SK-N-SH (cell line): ENCODE data around the gene STK32A. TPM values are rescaled to one million over a fixed set of nuclear protein-coding genes. Genes with fewer than 3 reads are reported as not detected.

Source experiments
- CTCF ChIA-PET: fragments of 300-600, 350-600 bp; formaldehyde crosslinking; extraction: SDS; loops from one replicate; lab custom pipeline; 2021; lab: Yijun Ruan, JAX
- POLR2A ChIA-PET: fragments of 350-600 bp; sonication (Branson Sonifier 250); formaldehyde crosslinking; extraction: SDS; loops from one replicate; lab custom pipeline; 2020; ENCODE audit warnings: antibody characterized with exemption, inconsistent platforms; lab: Yijun Ruan, JAX
- DNase-seq: peaks from one replicate; pipeline ENCODE4 v3.0.0; 2012
- H2AFZ ChIP-seq: fragments of 200-600 bp; sonication (generic); 2 replicates; pipeline ENCODE4 v1.8.1; 2016; ENCODE audit warnings: antibody characterized with exemption, mild to moderate bottlenecking, low read depth
- H3F3A ChIP-seq: fragments of 200-600 bp; sonication (generic); replicated peaks from 2 replicates; pipeline ENCODE3; 2016; ENCODE audit warnings: antibody characterized with exemption, mild to moderate bottlenecking; ENCODE audit not compliant: insufficient read depth
- H3K27ac ChIP-seq, 2 experiments: fragments of 200-500 bp in 1 of 2; fragments of 200-600 bp in 1 of 2; sonication (Bioruptor generic) in 1 of 2; sonication (generic), shearing (Covaris generic) in 1 of 2; 2 replicates each; pipeline versions ENCODE4 v1.5.1 to v1.6.1; 2014 to 2016; ENCODE audit warnings: low read depth in 2 of 2, inconsistent platforms in 1 of 2, low read length in 1 of 2, mild to moderate bottlenecking in 1 of 2, mixed read lengths in 1 of 2
- H3K27me3 ChIP-seq: fragments of 200-600 bp; sonication (generic), shearing (Covaris generic); 2 replicates; pipeline ENCODE4 v1.6.1; 2016; ENCODE audit warnings: mixed run types; ENCODE audit not compliant: insufficient read depth
- H3K36me3 ChIP-seq, 2 experiments: fragments of 200-500 bp in 1 of 2; fragments of 200-600 bp in 1 of 2; sonication (Bioruptor generic) in 1 of 2; sonication (generic) in 1 of 2; replicated peaks in 1 of 2; 2 replicates each; pipeline versions ENCODE3 to v1.5.1; 2014 to 2016; ENCODE audit warnings: low read length in 1 of 2, mild to moderate bottlenecking in 1 of 2; ENCODE audit not compliant: insufficient read depth in 2 of 2, control insufficient read depth in 1 of 2
- H3K4me1 ChIP-seq, 2 experiments: fragments of 200-500 bp in 1 of 2; fragments of 200-600 bp in 1 of 2; sonication (Bioruptor generic) in 1 of 2; sonication (generic), shearing (Covaris generic) in 1 of 2; 2 replicates each; pipeline versions ENCODE4 v1.5.1 to v1.6.1; 2014 to 2016; ENCODE audit warnings: low read depth in 1 of 2, low read length in 1 of 2, mixed run types in 1 of 2; ENCODE audit not compliant: insufficient read depth in 2 of 2, control insufficient read depth in 1 of 2
- H3K4me2 ChIP-seq: fragments of 200-600 bp; sonication (generic), shearing (Covaris generic); 2 replicates; pipeline ENCODE4 v1.6.1; 2017; ENCODE audit warnings: mixed run types
- H3K4me3 ChIP-seq, 2 experiments: fragments of 200-500 bp in 1 of 2; fragments of 200-600 bp in 1 of 2; sonication (Bioruptor generic) in 1 of 2; sonication (generic), shearing (Covaris generic) in 1 of 2; 2 replicates each; pipeline versions ENCODE4 v1.5.1 to v1.8.1; 2014 to 2016; ENCODE audit warnings: low read depth in 2 of 2, inconsistent platforms in 1 of 2, low read length in 1 of 2, mild to moderate bottlenecking in 1 of 2, mixed read lengths in 1 of 2, moderate library complexity in 1 of 2
- H3K79me2 ChIP-seq: fragments of 200-600 bp; sonication (generic); 2 replicates; pipeline ENCODE4 v1.8.1; 2017; ENCODE audit warnings: mild to moderate bottlenecking; ENCODE audit not compliant: insufficient read depth
- H3K9ac ChIP-seq: fragments of 200-600 bp; sonication (generic); 2 replicates; pipeline ENCODE4 v1.6.1; 2017; ENCODE audit warnings: mixed run types
- H3K9me2 ChIP-seq: fragments of 200-600 bp; sonication (generic); 2 replicates; pipeline ENCODE4 v1.6.1; 2017; ENCODE audit warnings: mixed run types
- H3K9me3 ChIP-seq: fragments of 200-600 bp; sonication (generic); 2 replicates; pipeline ENCODE4 v1.6.1; 2017; ENCODE audit warnings: mixed run types, mild to moderate bottlenecking, moderate library complexity
- H4K20me1 ChIP-seq: fragments of 200-600 bp; sonication (generic); 2 replicates; pipeline ENCODE4 v1.6.1; 2017; ENCODE audit warnings: mild to moderate bottlenecking, mixed run types; ENCODE audit not compliant: insufficient read depth
- EP300 ChIP-seq, 2 experiments: IDR thresholded peaks; 2 replicates each; pipeline versions ENCODE4 v1.4.0 to v1.6.1; 2012; ENCODE audit warnings: borderline replicate concordance in 1 of 2, low read depth in 1 of 2, low read length in 1 of 2
- FOXM1 ChIP-seq: IDR thresholded peaks from 2 replicates; pipeline ENCODE4 v1.4.0; 2012; ENCODE audit warnings: low read depth, mild to moderate bottlenecking
- GABPA ChIP-seq: IDR thresholded peaks from 2 replicates; pipeline ENCODE4 v1.4.0; 2012; ENCODE audit warnings: low read depth, mild to moderate bottlenecking
- GATA2 ChIP-seq: sonication (generic); formaldehyde crosslinking; IDR thresholded peaks from 2 replicates; pipeline ENCODE4 v1.5.0; 2020; ENCODE audit warnings: mild to moderate bottlenecking, missing genetic modification reagents
- IRF3 ChIP-seq: fragments of 150-350 bp; IDR thresholded peaks from 2 replicates; pipeline ENCODE4 v1.6.1; 2016; ENCODE audit warnings: mild to moderate bottlenecking, low read depth, low read length
- JUND ChIP-seq: IDR thresholded peaks from 2 replicates; pipeline ENCODE4 v1.4.0; 2012
- MAX ChIP-seq: IDR thresholded peaks from 2 replicates; pipeline ENCODE4 v1.4.0; 2012; ENCODE audit warnings: low read depth
- MXI1 ChIP-seq: IDR thresholded peaks from 2 replicates; pipeline ENCODE4 v1.6.1; 2012; ENCODE audit warnings: mild to moderate bottlenecking, low read depth, low read length, improper control_type of control experiment
- RCOR1 ChIP-seq: fragments of 150-350 bp; IDR thresholded peaks from 2 replicates; pipeline ENCODE4 v1.6.1; 2017; ENCODE audit warnings: antibody characterized with exemption, low read length
- RFX5 ChIP-seq: IDR thresholded peaks from 2 replicates; pipeline ENCODE4 v1.6.1; 2012; ENCODE audit warnings: mild to moderate bottlenecking, improper control_type of control experiment, low read length
- RXRA ChIP-seq: IDR thresholded peaks from 2 replicates; pipeline ENCODE4 v1.4.0; 2012; ENCODE audit warnings: low read depth, mild to moderate bottlenecking, borderline replicate concordance
- SIN3A ChIP-seq: IDR thresholded peaks from 2 replicates; pipeline ENCODE4 v1.6.1; 2012; ENCODE audit warnings: low read depth, mild to moderate bottlenecking, low read length, moderate library complexity, borderline replicate concordance
- SMC3 ChIP-seq: IDR thresholded peaks from 2 replicates; pipeline ENCODE4 v1.6.1; 2012; ENCODE audit warnings: low read depth, low read length, improper control_type of control experiment
- TAF1 ChIP-seq: IDR thresholded peaks from 2 replicates; pipeline ENCODE4 v1.6.1; 2012; ENCODE audit warnings: low read depth, mild to moderate bottlenecking, low read length, moderate library complexity, borderline replicate concordance
- WGBS: methylation state at CpG from one replicate; pipeline ENCODE4 v1.1.6; 2017; ENCODE audit warnings: low lambda C conversion rate; 5-methylcytosine and 5-hydroxymethylcytosine counted together
- polyA plus RNA-seq, 3 experiments: library from polyadenylated mRNA; depleted of rRNA; stranded (reverse); fragments of >200 nt; gene quantifications; 2 replicates each; pipeline ENCODE4 v1.2.3, GENCODE V29; 2012
- TF ChIP-seq, protein P1 (sequence below): IDR thresholded peaks from 2 replicates; pipeline ENCODE4 v1.6.1; 2012; ENCODE audit warnings: mild to moderate bottlenecking, low read depth, low read length, moderate library complexity
- TF ChIP-seq, protein P2 (sequence below): fragments of 150-350 bp; IDR thresholded peaks from 2 replicates; pipeline ENCODE4 v1.6.1; 2017; ENCODE audit warnings: antibody characterized with exemption, low read length, low read depth, borderline replicate concordance

The STK32A gene
- polyA plus RNA-seq, 1 of the 3 experiments (the other 2 are of a cell fraction): 0.20 TPM

DNA sequence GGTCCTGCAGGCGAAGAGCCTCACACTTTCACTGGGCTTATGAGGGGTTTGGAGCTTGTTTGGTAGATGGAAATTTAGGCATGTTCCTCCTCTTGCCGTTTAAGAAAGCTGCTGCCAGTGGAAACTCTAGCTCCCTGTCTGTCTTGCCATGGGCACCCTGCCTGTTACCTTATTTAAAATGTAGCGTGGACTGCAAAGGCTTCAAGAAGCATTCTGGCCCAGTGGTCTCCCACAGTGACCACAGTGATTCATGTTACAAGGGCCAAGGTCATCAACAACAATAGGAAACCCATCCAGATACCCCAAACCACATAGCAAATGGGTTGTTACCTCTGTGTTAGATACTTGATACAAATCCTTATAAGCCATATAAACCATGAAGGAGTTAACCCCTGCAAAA lies 178.4 kb downstream of the STK32A start:
- DNase-seq: no peak
- H3F3A ChIP-seq: peaks cover under 1% of the 10 kb centered on the region

More for the DNA sequence above, 178.4 kb downstream of the STK32A start:
- no peak overlapping the region for H3K9ac ChIP-seq
- no peak overlapping the region for H3K27ac ChIP-seq
- 94% methylated on average over 3 of the region's 3 CpGs for WGBS
- no peak overlapping the region for H2AFZ ChIP-seq
- no peaks in the 10 kb centered on the region for H3K9me2 ChIP-seq
- 0 out of 2 replicates have a peak, but pooled peaks cover 4% of the 10 kb centered on the region for H3K79me2 ChIP-seq
- H3K36me3 ChIP-seq: peaks cover 64 to 83% of the 10 kb centered on the region in 2 experiments
- H3K4me1 ChIP-seq: peaks cover 0 to 25% of the 10 kb centered on the region in 2 experiments; a peak in 2 of 4 replicates
- no peak overlapping the region for H3K4me2 ChIP-seq
- ChIA-PET POLR2A (no interaction called here), CTCF (interaction anchor here (1.3 to 2.2 kb wide), 2 partner anchors 16 to 165 kb away, joined by 4 to 7 read pairs; no protein-coding TSS in a partner anchor)
- H3K9me3 ChIP-seq: no peaks in the 10 kb centered on the region
- no peak overlapping the region for H3K4me3 ChIP-seq
- peaks cover 20% of the 10 kb centered on the region; the same call in 1 of the 2 replicates for H4K20me1 ChIP-seq
- TF ChIP-seq EP300 (IDR thresholded peaks at IDR 0.05; ENCODE audit: borderline replicate concordance in 1 of 2, low read depth in 1 of 2, low read length in 1 of 2): no peak
- no peak for TF ChIP-seq GATA2 (CRISPR knock-in tag)
- TF ChIP-seq SIN3A: no peak
- no peak for TF ChIP-seq SMC3
- TF ChIP-seq GABPA: no peak
- TF ChIP-seq JUND: no peak
- TF ChIP-seq MAX: no peak
- TF ChIP-seq TAF1: no peak
- TF ChIP-seq RCOR1: no peak
- TF ChIP-seq MXI1: no peak
- no peak for TF ChIP-seq RFX5
- TF ChIP-seq IRF3: no peak
- no peak for TF ChIP-seq RXRA
- TF ChIP-seq FOXM1: no peak
- TF ChIP-seq, protein P1, sequence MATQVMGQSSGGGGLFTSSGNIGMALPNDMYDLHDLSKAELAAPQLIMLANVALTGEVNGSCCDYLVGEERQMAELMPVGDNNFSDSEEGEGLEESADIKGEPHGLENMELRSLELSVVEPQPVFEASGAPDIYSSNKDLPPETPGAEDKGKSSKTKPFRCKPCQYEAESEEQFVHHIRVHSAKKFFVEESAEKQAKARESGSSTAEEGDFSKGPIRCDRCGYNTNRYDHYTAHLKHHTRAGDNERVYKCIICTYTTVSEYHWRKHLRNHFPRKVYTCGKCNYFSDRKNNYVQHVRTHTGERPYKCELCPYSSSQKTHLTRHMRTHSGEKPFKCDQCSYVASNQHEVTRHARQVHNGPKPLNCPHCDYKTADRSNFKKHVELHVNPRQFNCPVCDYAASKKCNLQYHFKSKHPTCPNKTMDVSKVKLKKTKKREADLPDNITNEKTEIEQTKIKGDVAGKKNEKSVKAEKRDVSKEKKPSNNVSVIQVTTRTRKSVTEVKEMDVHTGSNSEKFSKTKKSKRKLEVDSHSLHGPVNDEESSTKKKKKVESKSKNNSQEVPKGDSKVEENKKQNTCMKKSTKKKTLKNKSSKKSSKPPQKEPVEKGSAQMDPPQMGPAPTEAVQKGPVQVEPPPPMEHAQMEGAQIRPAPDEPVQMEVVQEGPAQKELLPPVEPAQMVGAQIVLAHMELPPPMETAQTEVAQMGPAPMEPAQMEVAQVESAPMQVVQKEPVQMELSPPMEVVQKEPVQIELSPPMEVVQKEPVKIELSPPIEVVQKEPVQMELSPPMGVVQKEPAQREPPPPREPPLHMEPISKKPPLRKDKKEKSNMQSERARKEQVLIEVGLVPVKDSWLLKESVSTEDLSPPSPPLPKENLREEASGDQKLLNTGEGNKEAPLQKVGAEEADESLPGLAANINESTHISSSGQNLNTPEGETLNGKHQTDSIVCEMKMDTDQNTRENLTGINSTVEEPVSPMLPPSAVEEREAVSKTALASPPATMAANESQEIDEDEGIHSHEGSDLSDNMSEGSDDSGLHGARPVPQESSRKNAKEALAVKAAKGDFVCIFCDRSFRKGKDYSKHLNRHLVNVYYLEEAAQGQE: no peak
- TF ChIP-seq, protein P2, sequence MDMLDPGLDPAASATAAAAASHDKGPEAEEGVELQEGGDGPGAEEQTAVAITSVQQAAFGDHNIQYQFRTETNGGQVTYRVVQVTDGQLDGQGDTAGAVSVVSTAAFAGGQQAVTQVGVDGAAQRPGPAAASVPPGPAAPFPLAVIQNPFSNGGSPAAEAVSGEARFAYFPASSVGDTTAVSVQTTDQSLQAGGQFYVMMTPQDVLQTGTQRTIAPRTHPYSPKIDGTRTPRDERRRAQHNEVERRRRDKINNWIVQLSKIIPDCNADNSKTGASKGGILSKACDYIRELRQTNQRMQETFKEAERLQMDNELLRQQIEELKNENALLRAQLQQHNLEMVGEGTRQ: no peak
- TF ChIP-seq, all 33 proteins: peak for 0
- H3K27me3 ChIP-seq: no peaks in the 10 kb centered on the region
